ENCODE results near the gene NOL4L.
"Not testable (repeated sequence)": the region's sequence is repeated elsewhere in the genome, so short reads cannot be mapped to it uniquely, and the experiment has no call there.

Gene NOL4L

GRCh38 chr20:32595143-32595542, 10.0 kb upstream of the NOL4L start:
- no peak for DNase-seq

GRCh38 chr20:32594669-32595068, 9.5 kb upstream of the NOL4L start:
- not testable (repeated sequence) for DNase-seq

- no peak for DNase-seq
These were observed 9.1 kb upstream of the NOL4L start for GRCh38 chr20:32594204-32594603.

- not testable (repeated sequence) for DNase-seq
These were observed 7.5 kb upstream of the NOL4L start for GRCh38 chr20:32592616-32593015.

GRCh38 chr20:32592022-32592421, 6.9 kb upstream of the NOL4L start:
- no peak for DNase-seq

GRCh38 chr20:32589769-32590168, 4.6 kb upstream of the NOL4L start:
- DNase-seq: no peak

GRCh38 chr20:32589256-32589655, 4.1 kb upstream of the NOL4L start:
- no peak for DNase-seq

GRCh38 chr20:32588040-32588439, 2.9 kb upstream of the NOL4L start:
- DNase-seq: no peak

GRCh38 chr20:32586291-32586690, 1.2 kb upstream of the NOL4L start:
- DNase-seq: no peak

GRCh38 chr20:32585586-32586127, 524 bp upstream of the NOL4L start:
- no peak for DNase-seq

- DNase-seq: no peak
These were observed 1.5 kb downstream of the NOL4L start for GRCh38 chr20:32583581-32584070.

GRCh38 chr20:32582659-32583580, 2.2 kb downstream of the NOL4L start:
- no peak for DNase-seq

- DNase-seq: no peak
These were observed 3.1 kb downstream of the NOL4L start for GRCh38 chr20:32581839-32582658.

GRCh38 chr20:32580970-32581838, 3.9 kb downstream of the NOL4L start:
- peak in 1 of 2 experiments; percentile 32 for DNase-seq

- no peak for DNase-seq
These were observed 4.7 kb downstream of the NOL4L start for GRCh38 chr20:32580219-32580969.

GRCh38 chr20:32578840-32579390, 6.2 kb downstream of the NOL4L start:
- DNase-seq: no peak

- not testable (repeated sequence) for DNase-seq
These were observed 7.1 kb downstream of the NOL4L start for GRCh38 chr20:32578062-32578461.

GRCh38 chr20:32577657-32578056, 7.5 kb downstream of the NOL4L start:
- no peak for DNase-seq

- DNase-seq: no peak
These were observed 8.1 kb downstream of the NOL4L start for GRCh38 chr20:32577023-32577422.

- DNase-seq: no peak
These were observed 8.6 kb downstream of the NOL4L start for GRCh38 chr20:32576560-32576959.

GRCh38 chr20:32575805-32576204, 9.3 kb downstream of the NOL4L start:
- no peak for DNase-seq

Measured in Kasumi-1 (cell line).